Measurements from ENCODE around the gene ETV2. TPM values are rescaled to one million over a fixed set of nuclear protein-coding genes. Genes with fewer than 3 reads are reported as not detected.
"Not testable (repeated sequence)": the region's sequence is repeated elsewhere in the genome, so short reads cannot be mapped to it uniquely, and the experiment has no call there.

The ETV2 gene
- total RNA-seq, 2 donors from 2014 or later, result 1.2 to 6.6 TPM

- Histone ChIP-seq H3K36me3 (no peaks in the 10 kb centered on the region), H3K9me3 (no peaks in the 10 kb centered on the region), H3K4me3 (no peak overlapping the region), H3K27ac (peak overlapping the region in 1 of 2 donors; percentile 87), H3K27me3 (replicated peaks; ENCODE audit: insufficient read depth) (no peaks in the 10 kb centered on the region), H3K4me1 (replicated peaks) (no peaks in the 10 kb centered on the region)
- intact Hi-C loops (cut with DNase I), result loop anchor here (5.0 kb wide), 1 partner anchor 99 kb away; the partner anchor contains the start of gene TMEM147
- TF ChIP-seq POLR2AphosphoS5 (IDR thresholded peaks at IDR 0.05) (no peak), POLR2A (IDR thresholded peaks at IDR 0.05) (no peak), CTCF (IDR thresholded peaks at IDR 0.05) (no peak)
- DNase-seq (ENCODE audit: low spot score), result no peak
- WGBS, result 77% methylated on average over 7 of the region's 7 CpGs
Observed at GRCh38 chr19:35645680-35646511, 4.4 kb downstream of the ETV2 start.

GRCh38 chr19:35648017-35648961, 6.7 kb downstream of the ETV2 start, which contains the start of gene COX6B1:
Gene COX6B1, plus strand, starts transcription at chr19:35648323. Its CDS starts 2,921 bp downstream, at chr19:35651244.
- intact Hi-C loops (cut with DNase I), result loop anchor here (5.0 kb wide), 1 partner anchor 101 kb away; the partner anchor contains the start of gene TMEM147

GRCh38 chr19:35650581-35650980, 9.0 kb downstream of the ETV2 start:
- H3K9me3 ChIP-seq, result no peaks in the 10 kb centered on the region
- 80% methylated on average over 9 of the region's 9 CpGs for WGBS
- H3K36me3 ChIP-seq, result no peaks in the 10 kb centered on the region
- no peak for TF ChIP-seq POLR2AphosphoS5 (IDR thresholded peaks at IDR 0.05)
- TF ChIP-seq POLR2A (IDR thresholded peaks at IDR 0.05), result no peak
- TF ChIP-seq CTCF (IDR thresholded peaks at IDR 0.05), result no peak
- no peaks in the 10 kb centered on the region for H3K4me1 ChIP-seq (replicated peaks)
- DNase-seq (ENCODE audit: low spot score), result no peak
- H3K4me3 ChIP-seq, result no peak overlapping the region
- no peak overlapping the region for H3K27ac ChIP-seq
- no peaks in the 10 kb centered on the region for H3K27me3 ChIP-seq (replicated peaks; ENCODE audit: insufficient read depth)
- intact Hi-C loops (cut with DNase I), result no loop called here

More at GRCh38 chr19:35648017-35648961, 6.7 kb downstream of the ETV2 start, which contains the start of gene COX6B1:
- H3K4me1 ChIP-seq (replicated peaks), result no peaks in the 10 kb centered on the region
- H3K27ac ChIP-seq, result peak within 1 kb of the TSS; percentile 73 to 78
- TF ChIP-seq POLR2AphosphoS5 (IDR thresholded peaks at IDR 0.05), result peak; percentile 95
- TF ChIP-seq CTCF (IDR thresholded peaks at IDR 0.05), result peak in 1 of 4 experiments; percentile 12
- TF ChIP-seq POLR2A (IDR thresholded peaks at IDR 0.05), result peak; percentile 73
- H3K4me3 ChIP-seq, result peak within 1 kb of the TSS; percentile 44 to 61
- H3K36me3 ChIP-seq, result no peaks in the 10 kb centered on the region
- DNase-seq (ENCODE audit: low spot score), result peak; percentile 96
- H3K27me3 ChIP-seq (replicated peaks; ENCODE audit: insufficient read depth), result no peaks in the 10 kb centered on the region
- no peaks in the 10 kb centered on the region for H3K9me3 ChIP-seq
- WGBS, result under 1% methylated on average over 45 of the region's 46 CpGs

GRCh38 chr19:35654828-35655227, 13.3 kb downstream of the ETV2 start:
- H3K36me3 ChIP-seq, result not testable (repeated sequence)

GRCh38 chr19:35655600-35655999, 14.1 kb downstream of the ETV2 start:
- Histone ChIP-seq H3K27ac (no peak overlapping the region), H3K4me3 (no peak overlapping the region), H3K9me3 (no peaks in the 10 kb centered on the region), H3K27me3 (replicated peaks; ENCODE audit: insufficient read depth) (no peaks in the 10 kb centered on the region), H3K4me1 (replicated peaks) (no peaks in the 10 kb centered on the region), H3K36me3 (peaks cover 0 to 7% of the 10 kb centered on the region in 2 donors)
- WGBS, result 94% methylated on average over 4 of the region's 4 CpGs
- intact Hi-C loops (cut with DNase I), result no loop called here
- TF ChIP-seq POLR2AphosphoS5 (IDR thresholded peaks at IDR 0.05) (no peak), CTCF (IDR thresholded peaks at IDR 0.05) (no peak), POLR2A (IDR thresholded peaks at IDR 0.05) (no peak)
- no peak for DNase-seq (ENCODE audit: low spot score)

More at GRCh38 chr19:35654828-35655227, 13.3 kb downstream of the ETV2 start:
- H3K4me1 ChIP-seq (replicated peaks); H3K27me3 ChIP-seq (replicated peaks; ENCODE audit: insufficient read depth); H3K27ac ChIP-seq; H3K4me3 ChIP-seq; H3K9me3 ChIP-seq; DNase-seq (ENCODE audit: low spot score); intact Hi-C loops (cut with DNase I): not testable (repeated sequence)
- WGBS, result 94% methylated on average over 6 of the region's 6 CpGs
